ENCODE measurements around the gene REEP6.

GRCh38 chr19:1473085-1473851 is 17.7 kb upstream of the REEP6 start:
- no peak for TF ChIP-seq CTCF (IDR thresholded peaks at IDR 0.05)
- no peak for TF ChIP-seq POLR2A (IDR thresholded peaks at IDR 0.05)

All from uterus (tissue), 2 donors.